Measurements from ENCODE around the gene MDFI. TPM values are rescaled to one million over a fixed set of nuclear protein-coding genes. Genes with fewer than 3 reads are reported as not detected.

Gene MDFI
- total RNA-seq, 4 donors from 2014 or later, result 30.4 to 70.9 (median 39.8) TPM

DNA sequence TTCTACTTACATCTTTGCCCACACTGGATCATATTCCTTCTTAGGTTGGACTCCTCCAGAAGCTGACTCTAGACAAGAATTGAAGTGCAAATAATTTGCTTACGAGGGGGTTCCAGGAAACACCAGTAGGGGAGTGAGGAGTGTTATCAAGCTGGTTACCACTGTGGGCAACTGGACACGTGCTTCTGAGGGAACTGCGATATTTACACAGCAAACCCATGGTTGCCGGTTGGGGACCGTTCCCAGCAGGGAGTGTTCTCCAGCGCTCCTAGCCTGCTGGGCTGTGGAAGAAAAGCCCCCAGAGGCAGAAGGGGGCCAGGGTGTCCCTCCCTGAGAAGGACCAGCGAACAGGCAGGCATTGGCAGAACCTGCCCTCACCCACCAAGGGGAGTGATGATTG lies 21.7 kb downstream of the MDFI start:
- WGBS, 2 donors, result 86 to 88% methylated on average over 7 of the region's 7 CpGs
- DNase-seq (ENCODE audit: low spot score in 2 of 2), result no peak
- TF ChIP-seq, protein P1, sequence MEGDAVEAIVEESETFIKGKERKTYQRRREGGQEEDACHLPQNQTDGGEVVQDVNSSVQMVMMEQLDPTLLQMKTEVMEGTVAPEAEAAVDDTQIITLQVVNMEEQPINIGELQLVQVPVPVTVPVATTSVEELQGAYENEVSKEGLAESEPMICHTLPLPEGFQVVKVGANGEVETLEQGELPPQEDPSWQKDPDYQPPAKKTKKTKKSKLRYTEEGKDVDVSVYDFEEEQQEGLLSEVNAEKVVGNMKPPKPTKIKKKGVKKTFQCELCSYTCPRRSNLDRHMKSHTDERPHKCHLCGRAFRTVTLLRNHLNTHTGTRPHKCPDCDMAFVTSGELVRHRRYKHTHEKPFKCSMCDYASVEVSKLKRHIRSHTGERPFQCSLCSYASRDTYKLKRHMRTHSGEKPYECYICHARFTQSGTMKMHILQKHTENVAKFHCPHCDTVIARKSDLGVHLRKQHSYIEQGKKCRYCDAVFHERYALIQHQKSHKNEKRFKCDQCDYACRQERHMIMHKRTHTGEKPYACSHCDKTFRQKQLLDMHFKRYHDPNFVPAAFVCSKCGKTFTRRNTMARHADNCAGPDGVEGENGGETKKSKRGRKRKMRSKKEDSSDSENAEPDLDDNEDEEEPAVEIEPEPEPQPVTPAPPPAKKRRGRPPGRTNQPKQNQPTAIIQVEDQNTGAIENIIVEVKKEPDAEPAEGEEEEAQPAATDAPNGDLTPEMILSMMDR (IDR thresholded peaks at IDR 0.05), result no peak
- TF ChIP-seq POLR2A (IDR thresholded peaks at IDR 0.05), result no peak
- intact Hi-C loops (cut with DNase I; ENCODE audit: low total_unique reads), result no loop called here
- no peak overlapping the region for H3K4me3 ChIP-seq (ENCODE audit: low read depth, poor library complexity, severe bottlenecking)

DNA sequence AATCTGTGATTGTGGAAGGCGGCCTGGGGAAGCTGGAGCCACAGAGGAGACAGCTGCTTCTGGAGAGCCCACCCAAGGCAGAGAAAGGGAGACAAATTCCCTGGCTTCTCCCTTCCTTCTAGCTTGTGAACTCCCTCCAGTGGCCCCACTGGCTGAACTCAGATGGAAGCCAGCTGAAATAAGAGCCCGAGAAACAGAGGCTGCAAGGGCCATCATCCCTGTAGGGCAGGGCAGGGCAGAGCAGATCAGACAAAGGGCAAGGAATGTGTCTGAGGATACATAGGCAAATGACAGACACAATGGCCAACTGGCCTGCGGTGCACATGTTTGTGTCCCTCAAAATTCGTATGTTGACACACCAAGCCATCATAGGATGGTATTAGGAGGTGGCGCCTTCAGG lies 25.3 kb downstream of the MDFI start:
- H3K4me3 ChIP-seq (ENCODE audit: low read depth, poor library complexity, severe bottlenecking), result no peak overlapping the region
- intact Hi-C loops (cut with DNase I; ENCODE audit: low total_unique reads), result no loop called here
- DNase-seq (ENCODE audit: low spot score in 2 of 2), result no peak
- TF ChIP-seq, protein P1 (IDR thresholded peaks at IDR 0.05), result no peak
- no peak for TF ChIP-seq POLR2A (IDR thresholded peaks at IDR 0.05)
- WGBS, 2 donors, result 79 to 80% methylated on average over 5 of the region's 5 CpGs

DNA sequence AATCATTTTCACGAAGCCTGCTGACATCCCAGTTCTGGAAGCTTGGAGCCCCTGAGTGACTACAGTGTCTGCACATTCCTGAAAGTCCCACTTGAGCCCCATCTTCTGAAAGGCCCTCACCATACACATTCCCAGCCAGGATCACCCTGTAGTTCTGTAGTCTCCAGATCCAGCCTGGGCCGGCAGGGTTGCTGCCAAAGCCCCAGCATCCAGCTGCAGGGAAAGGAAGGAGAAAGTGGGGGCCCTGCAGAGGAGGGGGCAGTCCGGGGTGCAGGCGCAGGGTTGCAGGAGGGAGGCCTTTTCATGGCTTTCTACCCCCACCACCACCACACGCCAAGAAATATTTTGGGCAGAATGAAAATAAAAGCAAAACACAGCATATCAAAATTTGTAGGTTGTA lies 26.0 kb downstream of the MDFI start:
- TF ChIP-seq POLR2A (IDR thresholded peaks at IDR 0.05), result no peak
- TF ChIP-seq, protein P1 (IDR thresholded peaks at IDR 0.05), result no peak
- 82 to 93% methylated on average over 5 of the region's 5 CpGs for WGBS, 2 donors
- intact Hi-C loops (cut with DNase I; ENCODE audit: low total_unique reads), result no loop called here

DNA sequence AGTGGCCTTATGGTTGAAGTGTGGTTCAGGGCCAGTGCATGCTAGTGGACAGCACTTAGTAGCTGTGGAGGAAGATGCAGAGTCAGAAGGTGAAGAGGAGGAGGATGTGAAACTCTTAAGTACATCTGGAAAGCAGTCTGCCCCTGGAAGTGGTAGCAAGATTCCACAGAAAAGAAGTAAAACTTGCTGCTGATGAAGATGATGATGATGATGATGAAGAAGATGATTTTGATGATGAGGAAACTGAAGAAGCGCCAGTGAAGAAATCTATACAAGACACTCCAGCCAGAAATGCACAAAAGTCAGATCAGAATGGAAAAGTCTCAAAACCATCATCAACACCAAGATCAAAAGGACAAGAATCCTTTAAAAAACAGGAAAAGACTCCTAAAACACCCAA lies 28.9 kb downstream of the MDFI start:
- WGBS, 2 donors, result 89 to 94% methylated on average over 1 of the region's 1 CpG
- no peak overlapping the region for H3K4me3 ChIP-seq (ENCODE audit: low read depth, poor library complexity, severe bottlenecking)
- intact Hi-C loops (cut with DNase I; ENCODE audit: low total_unique reads), result no loop called here
- DNase-seq (ENCODE audit: low spot score in 2 of 2), result no peak
- TF ChIP-seq, protein P1 (IDR thresholded peaks at IDR 0.05), result no peak
- no peak for TF ChIP-seq POLR2A (IDR thresholded peaks at IDR 0.05)

More for the DNA sequence above, 26.0 kb downstream of the MDFI start:
- no peak overlapping the region for H3K4me3 ChIP-seq (ENCODE audit: low read depth, poor library complexity, severe bottlenecking)
- no peak for DNase-seq (ENCODE audit: low spot score in 2 of 2)

DNA sequence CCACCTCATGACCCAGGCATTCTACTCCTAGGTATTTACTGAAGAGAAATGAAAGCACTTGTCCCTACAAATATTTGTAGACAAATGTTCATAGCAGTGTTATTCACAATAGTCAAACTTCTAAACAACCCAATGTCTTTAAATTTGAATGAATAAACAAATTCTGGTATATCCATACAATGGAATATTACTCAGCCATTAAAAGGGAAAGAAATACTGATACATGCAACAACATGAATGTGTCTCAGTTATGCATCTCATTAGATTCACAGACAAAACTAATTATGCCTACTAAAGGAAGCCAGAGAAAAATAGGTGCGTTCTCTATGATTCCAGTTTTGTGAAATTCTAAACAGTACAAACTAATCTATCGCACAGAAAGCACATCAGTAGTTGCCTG lies 30.7 kb downstream of the MDFI start:
- no peak for TF ChIP-seq POLR2A (IDR thresholded peaks at IDR 0.05)
- TF ChIP-seq, protein P1 (IDR thresholded peaks at IDR 0.05), result no peak
- no peak for DNase-seq (ENCODE audit: low spot score in 2 of 2)
- no peak overlapping the region for H3K4me3 ChIP-seq (ENCODE audit: low read depth, poor library complexity, severe bottlenecking)
- intact Hi-C loops (cut with DNase I; ENCODE audit: low total_unique reads), result no loop called here
- 94 to 96% methylated on average over 2 of the region's 2 CpGs for WGBS, 2 donors

DNA sequence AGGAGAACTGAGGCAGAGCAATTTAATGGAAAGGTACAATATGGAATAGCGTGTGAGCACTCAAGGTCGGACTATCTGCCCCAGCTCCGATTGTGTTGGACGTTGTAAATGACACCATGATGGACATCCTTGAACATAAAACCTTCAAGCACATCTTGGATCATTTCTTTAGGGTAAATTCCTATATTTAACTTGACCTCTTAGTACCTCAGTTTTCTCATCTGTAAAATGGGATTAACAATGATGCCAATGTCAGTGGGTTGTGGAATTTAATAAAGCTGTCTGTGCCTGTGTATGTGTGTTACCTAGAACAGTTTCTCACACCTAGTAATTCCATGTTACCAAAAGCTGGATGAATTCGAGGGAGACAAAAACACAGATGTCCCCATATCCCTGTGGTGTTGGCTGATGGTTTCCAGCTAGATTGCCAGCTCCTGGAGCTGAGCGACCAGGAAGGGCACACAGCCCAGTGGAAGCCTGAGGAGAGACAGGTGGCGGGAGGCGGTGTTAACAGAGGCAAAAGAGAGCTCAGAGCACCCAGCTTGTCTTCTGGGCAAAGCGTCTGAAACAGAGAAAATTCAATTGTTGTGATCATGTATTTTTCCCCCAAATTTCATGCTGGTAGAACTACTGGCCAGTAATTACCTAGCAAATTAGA lies 32.6 kb downstream of the MDFI start:
- 76 to 78% methylated on average over 9 of the region's 9 CpGs for WGBS, 2 donors
- DNase-seq (ENCODE audit: low spot score in 2 of 2), result no peak
- H3K4me3 ChIP-seq (ENCODE audit: low read depth, poor library complexity, severe bottlenecking), result no peak overlapping the region
- TF ChIP-seq POLR2A (IDR thresholded peaks at IDR 0.05), result no peak
- TF ChIP-seq, protein P1 (IDR thresholded peaks at IDR 0.05), result no peak
- intact Hi-C loops (cut with DNase I; ENCODE audit: low total_unique reads), result loop anchor here (10.0 kb wide), 1 partner anchor 246 kb away; no protein-coding TSS in a partner anchor
